AG04450 (cell line): ENCODE results near the gene SLC26A9. TPM values are rescaled to one million over a fixed set of nuclear protein-coding genes. Genes with fewer than 3 reads are reported as not detected.
"Not testable (repeated sequence)": the region's sequence is repeated elsewhere in the genome, so short reads cannot be mapped to it uniquely, and the experiment has no call there.

Experiments
- CTCF ChIA-PET: fragments of 300-600, 350-600 bp; formaldehyde crosslinking; extraction: SDS; loops from one replicate; lab custom pipeline; 2022; ENCODE audit warnings: antibody characterized with exemption, inconsistent platforms; lab: Charles Lee
- POLR2A ChIA-PET: fragments of 350-600 bp; formaldehyde crosslinking; extraction: SDS; loops from one replicate; lab custom pipeline; 2021; ENCODE audit warnings: antibody characterized with exemption, inconsistent platforms; lab: Yijun Ruan, JAX
- DNase-seq: peaks from one replicate; pipeline ENCODE4 v3.0.0-alpha.2; 2011; ENCODE audit warnings: low read depth, low spot score
- H3K27ac ChIP-seq: one replicate; pipeline ENCODE4 v1.5.1; 2012; ENCODE audit warnings: low read depth, low read length, control low read depth
- H3K27me3 ChIP-seq: one replicate; pipeline ENCODE4 v1.6.0; 2012; ENCODE audit warnings: low read length; ENCODE audit not compliant: control insufficient read depth, insufficient read depth
- H3K4me3 ChIP-seq: 2 replicates; pipeline ENCODE4 v1.5.1; 2011; ENCODE audit warnings: mild to moderate bottlenecking, low read depth, low read length, control low read depth
- H3K9me3 ChIP-seq: 2 replicates; pipeline ENCODE4 v1.5.1; 2012; ENCODE audit warnings: low read length; ENCODE audit not compliant: control insufficient read depth, insufficient read depth
- CTCF ChIP-seq: IDR thresholded peaks from 2 replicates; pipeline ENCODE4 v1.5.1; 2011; ENCODE audit warnings: low read depth, low read length, control low read depth, inconsistent platforms
- polyA plus RNA-seq: library from polyadenylated mRNA; depleted of rRNA; stranded (reverse); fragments of >200 nt; gene quantifications from 2 replicates; pipeline ENCODE4 v1.2.3, GENCODE V29; 2011

The SLC26A9 gene
- polyA plus RNA-seq, 1 experiment, result not detected

- H3K9me3 ChIP-seq, result peaks cover 3% of the 10 kb centered on the region; the same call in 1 of the 2 replicates
- no peak for TF ChIP-seq CTCF
- H3K27ac ChIP-seq, result no peak overlapping the region
- POLR2A ChIA-PET, result no interaction called here
- H3K27me3 ChIP-seq, result peaks cover 2% of the 10 kb centered on the region
- DNase-seq, result no peak
- H3K4me3 ChIP-seq, result no peak overlapping the region
- CTCF ChIA-PET, result interaction anchor here (1.1 kb wide), 1 partner anchor 81 kb away, joined by 3 read pairs; no protein-coding TSS in a partner anchor
These were observed 46.9 kb downstream of the SLC26A9 start for GRCh38 chr1:205896351-205896750.

- H3K27ac ChIP-seq, DNase-seq, H3K9me3 ChIP-seq, H3K4me3 ChIP-seq, POLR2A ChIA-PET, CTCF ChIA-PET, H3K27me3 ChIP-seq: not testable (repeated sequence)
These were observed 49.1 kb downstream of the SLC26A9 start for GRCh38 chr1:205894119-205894518.

- DNase-seq, H3K4me3 ChIP-seq, H3K9me3 ChIP-seq, H3K27me3 ChIP-seq, H3K27ac ChIP-seq, POLR2A ChIA-PET: not testable (repeated sequence)
- CTCF ChIA-PET, result interaction anchor here (1.5 to 2.4 kb wide), 2 partner anchors 85 to 100 kb away, joined by 4 to 10 read pairs; no protein-coding TSS in a partner anchor
These were observed 51.1 kb downstream of the SLC26A9 start for GRCh38 chr1:205892175-205892574.

GRCh38 chr1:205891481-205891880, 51.8 kb downstream of the SLC26A9 start:
- H3K27me3 ChIP-seq, H3K9me3 ChIP-seq, POLR2A ChIA-PET, H3K4me3 ChIP-seq, H3K27ac ChIP-seq, DNase-seq: not testable (repeated sequence)
- CTCF ChIA-PET, result interaction anchor here (1.5 to 2.4 kb wide), 2 partner anchors 86 to 100 kb away, joined by 4 to 10 read pairs; no protein-coding TSS in a partner anchor

- H3K27me3 ChIP-seq, POLR2A ChIA-PET, H3K27ac ChIP-seq, H3K4me3 ChIP-seq, DNase-seq, H3K9me3 ChIP-seq: not testable (repeated sequence)
- CTCF ChIA-PET, result interaction anchor here (2.4 kb wide), 1 partner anchor 87 kb away, joined by 10 read pairs; no protein-coding TSS in a partner anchor
These were observed 52.6 kb downstream of the SLC26A9 start for GRCh38 chr1:205890631-205891030.

GRCh38 chr1:205889706-205890105, 53.5 kb downstream of the SLC26A9 start:
- peak; percentile 43 for DNase-seq
- H3K9me3 ChIP-seq, POLR2A ChIA-PET, H3K4me3 ChIP-seq, CTCF ChIA-PET, H3K27me3 ChIP-seq: not testable (repeated sequence)
- H3K27ac ChIP-seq, result peak overlapping the region; percentile 65

GRCh38 chr1:205889006-205889405, 54.2 kb downstream of the SLC26A9 start:
- H3K9me3 ChIP-seq, H3K27ac ChIP-seq, CTCF ChIA-PET, DNase-seq, H3K27me3 ChIP-seq, POLR2A ChIA-PET, H3K4me3 ChIP-seq: not testable (repeated sequence)

- TF ChIP-seq CTCF, result no peak
- H3K27me3 ChIP-seq, result peaks cover 7% of the 10 kb centered on the region
- ChIA-PET CTCF (no interaction called here), POLR2A (interaction anchor here (0.7 kb wide), 1 partner anchor 21 kb away, joined by 3 read pairs; no protein-coding TSS in a partner anchor)
- no peak for DNase-seq
- H3K9me3 ChIP-seq, result no peaks in the 10 kb centered on the region
- H3K27ac ChIP-seq, result no peak overlapping the region
- no peak overlapping the region for H3K4me3 ChIP-seq
These were observed 59.5 kb downstream of the SLC26A9 start for GRCh38 chr1:205883792-205884191.
